SK-N-SH (cell line): ENCODE data around the gene FAM168A.

Experiments used
- EZH2phosphoT487 ChIP-seq: fragments of 200-600 bp; sonication (generic); IDR thresholded peaks from 2 replicates; pipeline ENCODE4 v1.6.1; 2017; ENCODE audit warnings: low read depth, mixed run types, mild to moderate bottlenecking, antibody characterized with exemption, moderate library complexity, borderline replicate concordance
- FOXJ3 ChIP-seq: sonication (generic); formaldehyde crosslinking; IDR thresholded peaks from 2 replicates; pipeline ENCODE4 v1.5.1; 2020; ENCODE audit warnings: mild to moderate bottlenecking, missing genetic modification reagents
- JUND ChIP-seq: IDR thresholded peaks from 2 replicates; pipeline ENCODE4 v1.4.0; 2012
- NFIC ChIP-seq: IDR thresholded peaks from 2 replicates; pipeline ENCODE4 v1.4.0; 2012; ENCODE audit warnings: borderline replicate concordance
- TAF1 ChIP-seq: IDR thresholded peaks from 2 replicates; pipeline ENCODE4 v1.6.1; 2012; ENCODE audit warnings: low read depth, mild to moderate bottlenecking, low read length, moderate library complexity, borderline replicate concordance
- TF ChIP-seq, protein P1 (sequence below): fragments of 200-600 bp; sonication (generic); IDR thresholded peaks from 2 replicates; pipeline ENCODE4 v1.6.1; 2017; ENCODE audit warnings: antibody characterized with exemption, mild to moderate bottlenecking, moderate library complexity
- TF ChIP-seq, protein P2 (sequence below): IDR thresholded peaks from 2 replicates; pipeline ENCODE4 v1.6.1; 2012; ENCODE audit warnings: mild to moderate bottlenecking, low read depth, low read length, moderate library complexity

DNA sequence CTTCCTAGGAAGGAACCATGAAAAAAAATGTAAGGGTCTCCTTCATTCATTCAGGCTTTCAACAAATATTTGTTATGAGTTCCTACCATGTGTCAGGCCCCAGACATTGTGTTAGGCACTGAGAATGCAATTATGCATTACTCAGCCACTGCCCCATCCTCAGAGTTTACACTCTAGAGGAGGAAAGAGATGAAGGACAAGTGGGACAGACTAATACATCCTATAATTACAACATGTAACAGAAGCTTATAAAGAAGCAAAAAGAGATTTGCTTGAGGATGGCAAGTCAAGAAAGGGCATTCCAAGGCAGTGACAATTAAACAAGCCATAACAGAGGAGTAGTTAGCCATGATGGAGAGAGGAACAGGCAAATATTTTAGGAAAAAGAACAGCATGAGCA lies 78.6 kb downstream of the FAM168A start:
- TF ChIP-seq, protein P1, sequence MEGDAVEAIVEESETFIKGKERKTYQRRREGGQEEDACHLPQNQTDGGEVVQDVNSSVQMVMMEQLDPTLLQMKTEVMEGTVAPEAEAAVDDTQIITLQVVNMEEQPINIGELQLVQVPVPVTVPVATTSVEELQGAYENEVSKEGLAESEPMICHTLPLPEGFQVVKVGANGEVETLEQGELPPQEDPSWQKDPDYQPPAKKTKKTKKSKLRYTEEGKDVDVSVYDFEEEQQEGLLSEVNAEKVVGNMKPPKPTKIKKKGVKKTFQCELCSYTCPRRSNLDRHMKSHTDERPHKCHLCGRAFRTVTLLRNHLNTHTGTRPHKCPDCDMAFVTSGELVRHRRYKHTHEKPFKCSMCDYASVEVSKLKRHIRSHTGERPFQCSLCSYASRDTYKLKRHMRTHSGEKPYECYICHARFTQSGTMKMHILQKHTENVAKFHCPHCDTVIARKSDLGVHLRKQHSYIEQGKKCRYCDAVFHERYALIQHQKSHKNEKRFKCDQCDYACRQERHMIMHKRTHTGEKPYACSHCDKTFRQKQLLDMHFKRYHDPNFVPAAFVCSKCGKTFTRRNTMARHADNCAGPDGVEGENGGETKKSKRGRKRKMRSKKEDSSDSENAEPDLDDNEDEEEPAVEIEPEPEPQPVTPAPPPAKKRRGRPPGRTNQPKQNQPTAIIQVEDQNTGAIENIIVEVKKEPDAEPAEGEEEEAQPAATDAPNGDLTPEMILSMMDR, result no peak
- TF ChIP-seq JUND, result no peak
- TF ChIP-seq FOXJ3 (CRISPR knock-in tag), result no peak
- TF ChIP-seq, protein P2, sequence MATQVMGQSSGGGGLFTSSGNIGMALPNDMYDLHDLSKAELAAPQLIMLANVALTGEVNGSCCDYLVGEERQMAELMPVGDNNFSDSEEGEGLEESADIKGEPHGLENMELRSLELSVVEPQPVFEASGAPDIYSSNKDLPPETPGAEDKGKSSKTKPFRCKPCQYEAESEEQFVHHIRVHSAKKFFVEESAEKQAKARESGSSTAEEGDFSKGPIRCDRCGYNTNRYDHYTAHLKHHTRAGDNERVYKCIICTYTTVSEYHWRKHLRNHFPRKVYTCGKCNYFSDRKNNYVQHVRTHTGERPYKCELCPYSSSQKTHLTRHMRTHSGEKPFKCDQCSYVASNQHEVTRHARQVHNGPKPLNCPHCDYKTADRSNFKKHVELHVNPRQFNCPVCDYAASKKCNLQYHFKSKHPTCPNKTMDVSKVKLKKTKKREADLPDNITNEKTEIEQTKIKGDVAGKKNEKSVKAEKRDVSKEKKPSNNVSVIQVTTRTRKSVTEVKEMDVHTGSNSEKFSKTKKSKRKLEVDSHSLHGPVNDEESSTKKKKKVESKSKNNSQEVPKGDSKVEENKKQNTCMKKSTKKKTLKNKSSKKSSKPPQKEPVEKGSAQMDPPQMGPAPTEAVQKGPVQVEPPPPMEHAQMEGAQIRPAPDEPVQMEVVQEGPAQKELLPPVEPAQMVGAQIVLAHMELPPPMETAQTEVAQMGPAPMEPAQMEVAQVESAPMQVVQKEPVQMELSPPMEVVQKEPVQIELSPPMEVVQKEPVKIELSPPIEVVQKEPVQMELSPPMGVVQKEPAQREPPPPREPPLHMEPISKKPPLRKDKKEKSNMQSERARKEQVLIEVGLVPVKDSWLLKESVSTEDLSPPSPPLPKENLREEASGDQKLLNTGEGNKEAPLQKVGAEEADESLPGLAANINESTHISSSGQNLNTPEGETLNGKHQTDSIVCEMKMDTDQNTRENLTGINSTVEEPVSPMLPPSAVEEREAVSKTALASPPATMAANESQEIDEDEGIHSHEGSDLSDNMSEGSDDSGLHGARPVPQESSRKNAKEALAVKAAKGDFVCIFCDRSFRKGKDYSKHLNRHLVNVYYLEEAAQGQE, result no peak
- TF ChIP-seq EZH2phosphoT487, result no peak
- no peak for TF ChIP-seq NFIC
- no peak for TF ChIP-seq TAF1
